GM21515 (cell line): ENCODE results near the gene MYO1B.
A peak's percentile ranks its signal among the peaks of the same experiment; 100 is the strongest.

Experiments
- ATAC-seq: cut with Tn5 transposase; IDR thresholded peaks from one replicate; pipeline ENCODE4 v1.9.1; 2021; ENCODE audit not compliant: unreplicated experiment

MYO1B gene

DNA sequence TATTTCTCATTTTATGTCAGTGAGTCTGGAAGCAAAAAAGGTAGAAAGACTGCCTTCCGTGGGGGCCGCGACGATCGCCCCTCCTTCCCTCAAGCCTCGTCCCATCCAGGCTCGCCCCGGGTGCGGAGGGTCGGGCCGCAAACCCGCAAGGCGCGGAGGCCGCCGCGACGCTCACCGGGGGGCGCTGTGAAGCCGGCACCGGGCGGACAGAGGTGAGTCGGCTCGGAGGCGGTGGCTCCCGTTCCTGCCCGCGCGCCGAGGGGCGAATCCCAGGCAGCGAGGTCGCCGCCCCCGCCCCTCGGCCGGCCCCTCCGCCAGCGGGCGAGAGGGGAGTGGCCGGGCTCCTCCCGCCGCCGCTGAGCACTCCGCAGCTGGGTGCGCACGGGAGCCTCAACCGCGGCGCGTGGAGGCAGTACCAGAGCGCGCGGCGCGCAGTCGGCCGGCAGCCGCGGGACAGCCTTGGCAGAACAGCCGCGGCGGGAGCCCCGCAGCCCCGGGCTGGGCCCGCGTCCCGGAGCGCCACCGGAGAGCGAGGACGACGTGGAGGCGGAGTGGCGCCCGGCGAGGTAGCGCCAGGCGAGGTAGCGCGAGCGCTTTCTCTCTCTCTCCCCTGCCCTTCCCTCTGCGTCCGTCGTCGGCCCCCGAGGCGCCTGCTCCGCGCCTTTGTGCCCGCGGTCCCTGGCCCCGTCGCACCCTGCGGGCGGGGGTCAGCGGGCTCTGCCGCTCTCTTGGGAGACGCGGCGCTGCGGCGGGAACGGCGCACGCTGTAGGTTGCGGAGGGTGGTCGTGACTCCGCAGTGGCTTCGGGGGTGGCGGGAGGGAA lies at the start of gene MYO1B:
Gene MYO1B, plus strand, starts transcription at position 359 of the 823 bp plus-strand sequence. CDS start 31,492 bp downstream, outside the sequence.
- ATAC-seq: peak; percentile 58

GRCh38 chr2:191197096-191197495 lies 48.1 kb upstream of the MYO1B start:
- no peak for ATAC-seq

GRCh38 chr2:191198271-191198670 lies 46.9 kb upstream of the MYO1B start:
- ATAC-seq: no peak

- ATAC-seq: no peak
Measured at GRCh38 chr2:191199929-191200512, 45.2 kb upstream of the MYO1B start.

DNA sequence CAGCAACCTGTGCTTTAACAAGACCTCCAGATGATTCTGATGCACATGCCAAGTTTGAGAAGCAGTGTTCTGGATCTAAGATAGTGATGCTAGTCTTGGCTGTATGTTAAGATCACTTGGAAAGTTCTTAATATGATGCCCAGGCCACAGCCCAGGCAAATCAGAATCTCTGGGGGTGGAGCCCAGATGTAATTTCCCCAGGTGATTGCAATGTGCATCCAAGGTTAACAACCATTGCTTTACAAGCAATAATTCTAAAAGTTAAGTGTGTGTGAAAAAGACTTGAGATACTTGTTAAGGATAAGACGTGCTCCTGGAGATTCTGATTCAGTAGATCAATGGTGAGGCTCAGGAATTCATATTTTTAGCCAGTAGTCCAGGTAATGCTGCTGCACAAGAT lies 44.3 kb upstream of the MYO1B start:
- ATAC-seq: no peak

GRCh38 chr2:191202209-191202721 lies 42.9 kb upstream of the MYO1B start:
- no peak for ATAC-seq

- no peak for ATAC-seq
Measured at GRCh38 chr2:191202881-191203397, 42.3 kb upstream of the MYO1B start.

GRCh38 chr2:191204433-191204832 lies 40.8 kb upstream of the MYO1B start:
- ATAC-seq: peak; percentile 54

DNA sequence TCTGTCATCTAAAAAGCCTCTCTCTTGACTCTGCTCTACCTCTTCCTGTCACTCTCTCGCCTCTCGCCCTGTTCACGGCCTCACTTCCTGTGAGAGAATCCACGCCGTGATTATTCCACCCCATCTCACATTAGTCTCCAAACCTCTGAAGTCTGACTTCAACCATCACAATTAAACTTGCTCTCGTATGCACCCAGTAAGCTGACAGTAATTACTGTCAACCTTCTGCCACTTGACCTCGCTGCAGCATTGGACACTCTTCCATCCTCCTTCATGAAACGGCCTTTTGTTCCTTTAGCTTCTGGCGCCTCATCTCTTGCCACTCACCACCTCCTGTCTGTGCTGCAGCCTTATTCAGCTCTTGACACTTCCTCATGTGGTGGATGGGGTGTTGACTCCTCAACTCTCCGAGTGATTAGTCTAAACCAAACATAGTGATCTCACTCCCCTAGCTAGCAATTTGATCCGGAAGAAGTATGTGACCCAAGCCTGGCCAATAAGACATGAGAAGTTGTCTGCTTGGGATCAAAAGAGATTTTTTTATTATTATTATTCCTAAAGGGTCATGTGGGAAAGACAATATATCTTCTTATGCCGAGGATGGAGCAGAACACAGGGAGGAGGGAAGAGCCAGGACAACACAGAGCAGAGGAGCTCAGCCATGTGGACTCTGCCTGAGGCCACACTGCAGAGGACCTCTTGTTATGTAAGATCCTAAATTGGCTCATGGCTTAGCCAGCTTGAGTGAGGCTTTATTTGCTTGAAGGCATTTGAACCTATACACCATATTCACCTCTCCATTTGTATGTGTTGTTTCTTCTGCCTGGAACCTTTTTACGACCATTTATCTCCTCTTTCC lies 38.4 kb upstream of the MYO1B start:
- no peak for ATAC-seq

DNA sequence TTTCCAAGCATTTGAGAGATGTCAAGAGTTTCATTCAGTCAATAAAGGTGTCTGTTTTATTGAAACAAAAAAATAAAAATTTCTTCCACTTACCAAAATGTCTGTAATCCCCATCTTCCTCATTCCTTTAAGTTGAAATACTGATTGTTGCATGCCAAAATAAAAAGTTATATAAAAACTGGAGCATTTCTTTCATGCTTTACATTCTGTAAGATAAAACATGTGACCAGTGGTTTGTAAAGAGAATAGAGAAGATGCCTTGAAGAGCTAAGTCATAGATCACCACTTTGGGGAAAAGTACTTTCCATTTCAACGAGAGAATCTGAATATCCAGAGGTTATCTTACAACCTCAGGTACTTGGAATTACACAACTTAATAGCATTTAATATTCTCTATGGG lies 35.9 kb upstream of the MYO1B start:
- ATAC-seq: no peak

GRCh38 chr2:191212119-191212518 lies 33.1 kb upstream of the MYO1B start:
- ATAC-seq: no peak

- ATAC-seq: no peak
Measured at GRCh38 chr2:191213333-191213732, 31.9 kb upstream of the MYO1B start.

- no peak for ATAC-seq
Measured at GRCh38 chr2:191215230-191215629, 30.0 kb upstream of the MYO1B start.

GRCh38 chr2:191215666-191216065 lies 29.5 kb upstream of the MYO1B start:
- ATAC-seq: no peak

- no peak for ATAC-seq
Measured at GRCh38 chr2:191217580-191217979, 27.6 kb upstream of the MYO1B start.

- ATAC-seq: peak; percentile 64
Measured at GRCh38 chr2:191218292-191218898, 26.8 kb upstream of the MYO1B start.

GRCh38 chr2:191220671-191221070 lies 24.5 kb upstream of the MYO1B start:
- peak; percentile 51 for ATAC-seq

DNA sequence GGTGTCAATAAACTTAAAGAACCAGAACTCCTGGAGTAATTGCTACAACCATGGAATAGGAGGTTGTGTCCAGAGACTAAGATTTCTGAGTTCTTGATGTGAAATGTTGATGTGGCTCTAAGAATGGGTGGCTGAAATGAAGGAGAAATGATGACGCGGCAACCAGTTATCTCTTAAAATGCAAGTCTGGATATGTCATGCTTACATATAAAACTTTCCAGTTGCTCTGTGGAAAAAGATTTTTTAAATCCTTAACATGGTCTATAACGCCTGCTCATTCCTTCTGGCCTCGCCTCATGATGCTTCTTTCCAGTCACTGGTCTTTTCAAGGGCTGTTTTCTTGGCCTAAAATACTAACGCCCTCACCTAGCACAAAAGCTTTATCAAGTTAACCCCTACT lies 23.5 kb upstream of the MYO1B start:
- ATAC-seq: no peak

DNA sequence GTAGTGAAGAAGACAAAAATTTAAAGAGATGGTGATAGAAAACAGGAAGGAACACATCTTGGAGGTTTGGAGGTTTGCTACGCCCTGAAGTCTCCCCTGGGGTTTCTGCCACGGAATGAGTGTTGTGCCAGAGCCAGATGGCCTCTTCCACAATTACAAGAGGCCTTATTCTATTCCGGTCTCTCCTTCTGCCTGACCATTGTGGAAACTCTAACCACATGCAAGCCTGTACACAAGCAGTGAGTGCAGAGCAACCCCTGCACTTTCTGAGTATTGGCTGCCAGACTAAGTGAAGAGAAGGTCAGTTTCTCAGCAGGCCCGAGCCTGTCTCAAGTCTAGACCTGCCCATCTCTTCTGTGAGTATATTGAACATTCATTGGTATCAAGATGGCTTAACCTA lies 22.7 kb upstream of the MYO1B start:
- no peak for ATAC-seq

GRCh38 chr2:191222952-191223351 lies 22.3 kb upstream of the MYO1B start:
- no peak for ATAC-seq

DNA sequence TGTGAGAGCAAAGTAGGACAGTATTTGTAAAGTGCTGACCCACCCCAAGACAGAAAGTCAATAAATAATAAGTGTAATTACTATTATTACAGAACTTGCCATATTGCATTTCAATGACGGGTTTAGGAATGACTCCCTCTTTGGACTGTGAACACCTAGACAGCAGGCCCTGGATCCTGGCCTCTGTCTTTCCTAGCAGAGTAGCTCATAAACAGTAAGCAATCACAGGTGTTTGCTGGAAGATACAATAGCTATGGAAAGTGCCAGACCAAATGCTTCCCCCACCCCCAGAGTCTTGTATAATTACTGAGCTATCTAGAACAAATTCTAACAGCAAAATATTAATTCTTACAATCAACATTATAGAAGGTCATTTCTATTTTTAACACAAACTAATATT lies 20.1 kb upstream of the MYO1B start:
- no peak for ATAC-seq
